Measurements from ENCODE around the gene RAG1.

The RAG1 gene

DNA sequence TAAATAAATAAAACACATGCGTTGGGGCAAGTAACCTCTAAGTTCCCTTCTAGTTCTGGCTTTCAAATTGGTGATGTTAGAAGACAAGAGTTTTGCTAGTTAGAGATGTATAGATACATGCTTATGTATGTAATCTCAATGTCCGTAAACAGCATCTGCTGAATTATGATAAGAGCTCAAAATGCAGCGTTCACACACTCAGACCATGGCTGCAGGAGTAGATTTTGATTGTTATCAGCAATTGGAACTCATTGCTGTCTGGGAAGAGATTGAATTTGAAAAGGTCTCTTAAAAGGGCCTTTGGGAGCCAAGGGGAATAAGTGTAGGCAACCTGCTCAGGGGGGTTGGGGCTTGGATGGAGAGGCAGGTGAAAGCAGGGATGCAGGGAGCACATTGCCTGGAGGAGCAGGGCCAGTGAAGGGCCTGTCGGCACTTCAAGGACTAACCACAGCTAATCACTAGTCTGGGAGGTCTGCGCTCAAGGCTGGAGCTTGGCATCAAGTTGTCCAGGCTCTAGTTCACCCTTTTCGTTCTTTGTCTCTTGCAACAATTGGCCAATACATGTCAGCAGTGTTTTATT, 2.7 kb upstream of the RAG1 start:
- H3K9ac ChIP-seq (ENCODE audit: low read length in 2 of 2), result peak overlapping the region in 1 of 2 donors; percentile 24
- H3K4me3 ChIP-seq (ENCODE audit: low read length in 2 of 2), result peak overlapping the region; percentile 54 to 75
- H3K9me3 ChIP-seq (ENCODE audit: control insufficient read depth in 2 of 2, low read length in 2 of 2), result no peaks in the 10 kb centered on the region

DNA sequence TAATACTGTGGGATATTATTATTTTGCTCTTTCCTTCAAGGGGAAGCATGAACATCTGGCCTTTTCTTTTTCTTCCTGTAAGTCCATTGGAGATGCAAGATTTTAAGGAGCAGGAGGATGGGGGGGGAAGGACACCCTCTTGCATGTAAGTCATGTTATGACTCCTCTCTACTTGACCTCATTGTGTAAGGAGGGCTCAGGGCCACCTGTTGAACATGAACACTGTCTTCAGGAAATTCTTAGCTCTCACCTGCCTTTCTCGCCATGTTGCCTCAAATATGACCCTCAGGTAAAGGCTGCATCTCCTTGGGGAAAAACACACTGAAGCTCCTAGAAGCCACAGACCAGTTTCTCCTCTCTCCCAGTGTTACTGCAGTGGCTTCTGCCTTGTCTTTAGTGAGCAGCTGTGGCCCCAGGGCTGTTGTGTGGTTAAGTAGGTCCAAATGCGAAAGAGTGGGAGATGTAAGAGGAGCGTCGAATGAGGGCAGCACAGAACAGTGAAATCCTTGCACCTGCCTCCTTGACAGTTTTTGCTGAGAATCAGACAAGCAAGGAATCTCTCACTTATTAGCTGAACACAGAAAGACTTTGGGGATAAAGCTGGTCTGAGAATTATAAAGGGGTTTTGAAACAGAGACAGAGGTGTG, 1.3 kb upstream of the RAG1 start:
- Histone ChIP-seq H3K4me3 (ENCODE audit: low read length in 2 of 2) (no peak overlapping the region), H3K4me1 (ENCODE audit: control insufficient read depth, insufficient read depth, low read length) (no peaks in the 10 kb centered on the region), H3K36me3 (ENCODE audit: control insufficient read depth in 2 of 2, insufficient read depth in 2 of 2, low read length in 2 of 2) (no peaks in the 10 kb centered on the region), H3K27ac (ENCODE audit: low read length) (no peak overlapping the region), H3K9ac (ENCODE audit: low read length in 2 of 2) (no peak overlapping the region), H3K9me3 (ENCODE audit: control insufficient read depth in 2 of 2, low read length in 2 of 2) (no peaks in the 10 kb centered on the region), H3K27me3 (ENCODE audit: control insufficient read depth in 1 of 2, insufficient read depth in 2 of 2, low read length in 2 of 2) (no peaks in the 10 kb centered on the region)

More for the DNA sequence above, 2.7 kb upstream of the RAG1 start:
- Histone ChIP-seq H3K27me3 (ENCODE audit: control insufficient read depth in 1 of 2, insufficient read depth in 2 of 2, low read length in 2 of 2) (no peaks in the 10 kb centered on the region), H3K27ac (ENCODE audit: low read length) (no peak overlapping the region), H3K4me1 (ENCODE audit: control insufficient read depth, insufficient read depth, low read length) (no peaks in the 10 kb centered on the region), H3K36me3 (ENCODE audit: control insufficient read depth in 2 of 2, insufficient read depth in 2 of 2, low read length in 2 of 2) (no peaks in the 10 kb centered on the region)

DNA sequence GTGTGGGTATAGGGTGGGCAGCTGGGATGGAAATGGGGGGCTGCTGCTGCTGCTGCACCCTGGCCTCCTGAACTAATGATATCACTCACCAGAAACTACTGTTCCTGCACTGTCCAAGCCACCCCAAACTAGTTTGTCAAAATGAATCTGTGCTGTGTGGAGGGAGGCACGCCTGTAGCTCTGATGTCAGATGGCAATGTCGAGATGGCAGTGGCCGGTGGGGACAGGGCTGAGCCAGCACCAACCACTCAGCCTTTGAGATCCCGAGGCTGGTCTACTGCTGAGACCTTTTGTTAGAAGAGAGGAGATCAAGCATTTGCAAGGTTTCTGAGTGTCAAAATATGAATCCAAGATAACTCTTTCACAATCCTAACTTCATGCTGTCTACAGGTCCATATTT, 1.3 kb downstream of the RAG1 start:
- no peaks in the 10 kb centered on the region for H3K9me3 ChIP-seq (ENCODE audit: control insufficient read depth in 2 of 2, low read length in 2 of 2)
- H3K4me1 ChIP-seq (ENCODE audit: control insufficient read depth, insufficient read depth, low read length), result no peaks in the 10 kb centered on the region
- H3K27ac ChIP-seq (ENCODE audit: low read length), result no peak overlapping the region
- H3K4me3 ChIP-seq (ENCODE audit: low read length in 2 of 2), result no peak overlapping the region
- H3K9ac ChIP-seq (ENCODE audit: low read length in 2 of 2), result no peak overlapping the region
- no peaks in the 10 kb centered on the region for H3K27me3 ChIP-seq (ENCODE audit: control insufficient read depth in 1 of 2, insufficient read depth in 2 of 2, low read length in 2 of 2)
- H3K36me3 ChIP-seq (ENCODE audit: control insufficient read depth in 2 of 2, insufficient read depth in 2 of 2, low read length in 2 of 2), result no peaks in the 10 kb centered on the region

DNA sequence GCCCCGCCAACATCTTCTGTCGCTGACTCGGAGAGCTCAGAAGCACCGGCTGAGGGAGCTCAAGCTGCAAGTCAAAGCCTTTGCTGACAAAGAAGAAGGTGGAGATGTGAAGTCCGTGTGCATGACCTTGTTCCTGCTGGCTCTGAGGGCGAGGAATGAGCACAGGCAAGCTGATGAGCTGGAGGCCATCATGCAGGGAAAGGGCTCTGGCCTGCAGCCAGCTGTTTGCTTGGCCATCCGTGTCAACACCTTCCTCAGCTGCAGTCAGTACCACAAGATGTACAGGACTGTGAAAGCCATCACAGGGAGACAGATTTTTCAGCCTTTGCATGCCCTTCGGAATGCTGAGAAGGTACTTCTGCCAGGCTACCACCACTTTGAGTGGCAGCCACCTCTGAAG, 6.7 kb downstream of the RAG1 start:
- no peak overlapping the region for H3K9ac ChIP-seq (ENCODE audit: low read length in 2 of 2)
- no peaks in the 10 kb centered on the region for H3K9me3 ChIP-seq (ENCODE audit: control insufficient read depth in 2 of 2, low read length in 2 of 2)
- H3K27me3 ChIP-seq (ENCODE audit: control insufficient read depth in 1 of 2, insufficient read depth in 2 of 2, low read length in 2 of 2), result no peaks in the 10 kb centered on the region
- peaks cover 3% of the 10 kb centered on the region for H3K4me1 ChIP-seq (ENCODE audit: control insufficient read depth, insufficient read depth, low read length)
- no peak overlapping the region for H3K4me3 ChIP-seq (ENCODE audit: low read length in 2 of 2)
- no peaks in the 10 kb centered on the region for H3K36me3 ChIP-seq (ENCODE audit: control insufficient read depth in 2 of 2, insufficient read depth in 2 of 2, low read length in 2 of 2)
- no peak overlapping the region for H3K27ac ChIP-seq (ENCODE audit: low read length)

DNA sequence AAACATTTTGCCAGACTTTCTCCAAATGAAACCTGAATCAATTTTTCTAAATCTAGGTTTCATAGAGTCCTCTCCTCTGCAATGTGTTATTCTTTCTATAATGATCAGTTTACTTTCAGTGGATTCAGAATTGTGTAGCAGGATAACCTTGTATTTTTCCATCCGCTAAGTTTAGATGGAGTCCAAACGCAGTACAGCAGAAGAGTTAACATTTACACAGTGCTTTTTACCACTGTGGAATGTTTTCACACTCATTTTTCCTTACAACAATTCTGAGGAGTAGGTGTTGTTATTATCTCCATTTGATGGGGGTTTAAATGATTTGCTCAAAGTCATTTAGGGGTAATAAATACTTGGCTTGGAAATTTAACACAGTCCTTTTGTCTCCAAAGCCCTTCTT, 9.6 kb downstream of the RAG1 start:
- H3K27ac ChIP-seq (ENCODE audit: low read length), result no peak overlapping the region
- no peaks in the 10 kb centered on the region for H3K9me3 ChIP-seq (ENCODE audit: control insufficient read depth in 2 of 2, low read length in 2 of 2)
- H3K4me1 ChIP-seq (ENCODE audit: control insufficient read depth, insufficient read depth, low read length), result peaks cover 3% of the 10 kb centered on the region
- H3K27me3 ChIP-seq (ENCODE audit: control insufficient read depth in 1 of 2, insufficient read depth in 2 of 2, low read length in 2 of 2), result no peaks in the 10 kb centered on the region
- no peaks in the 10 kb centered on the region for H3K36me3 ChIP-seq (ENCODE audit: control insufficient read depth in 2 of 2, insufficient read depth in 2 of 2, low read length in 2 of 2)
- no peak overlapping the region for H3K9ac ChIP-seq (ENCODE audit: low read length in 2 of 2)
- H3K4me3 ChIP-seq (ENCODE audit: low read length in 2 of 2), result no peak overlapping the region

DNA sequence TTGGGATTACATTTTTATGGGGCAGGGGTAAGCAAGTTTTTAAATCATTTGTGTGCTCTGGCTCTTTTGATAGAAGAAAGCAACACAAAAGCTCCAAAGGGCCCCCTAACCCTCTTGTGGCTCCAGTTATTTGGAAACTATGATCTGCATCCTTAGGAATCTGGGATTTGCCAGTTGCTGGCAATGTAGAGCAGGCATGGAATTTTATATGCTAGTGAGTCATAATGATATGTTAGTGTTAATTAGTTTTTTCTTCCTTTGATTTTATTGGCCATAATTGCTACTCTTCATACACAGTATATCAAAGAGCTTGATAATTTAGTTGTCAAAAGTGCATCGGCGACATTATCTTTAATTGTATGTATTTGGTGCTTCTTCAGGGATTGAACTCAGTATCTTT, 10.1 kb downstream of the RAG1 start:
- Histone ChIP-seq H3K4me1 (ENCODE audit: control insufficient read depth, insufficient read depth, low read length) (peaks cover 3% of the 10 kb centered on the region), H3K27ac (ENCODE audit: low read length) (no peak overlapping the region), H3K27me3 (ENCODE audit: control insufficient read depth in 1 of 2, insufficient read depth in 2 of 2, low read length in 2 of 2) (no peaks in the 10 kb centered on the region), H3K9ac (ENCODE audit: low read length in 2 of 2) (no peak overlapping the region), H3K9me3 (ENCODE audit: control insufficient read depth in 2 of 2, low read length in 2 of 2) (no peaks in the 10 kb centered on the region), H3K36me3 (ENCODE audit: control insufficient read depth in 2 of 2, insufficient read depth in 2 of 2, low read length in 2 of 2) (no peaks in the 10 kb centered on the region), H3K4me3 (ENCODE audit: low read length in 2 of 2) (no peak overlapping the region)

DNA sequence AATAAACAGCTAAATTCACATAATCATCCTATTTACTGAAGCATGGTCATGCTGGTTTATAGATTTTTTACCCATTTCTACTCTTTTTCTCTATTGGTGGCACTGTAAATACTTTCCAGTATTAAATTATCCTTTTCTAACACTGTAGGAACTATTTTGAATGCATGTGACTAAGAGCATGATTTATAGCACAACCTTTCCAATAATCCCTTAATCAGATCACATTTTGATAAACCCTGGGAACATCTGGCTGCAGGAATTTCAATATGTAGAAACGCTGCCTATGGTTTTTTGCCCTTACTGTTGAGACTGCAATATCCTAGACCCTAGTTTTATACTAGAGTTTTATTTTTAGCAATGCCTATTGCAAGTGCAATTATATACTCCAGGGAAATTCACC, 10.7 kb downstream of the RAG1 start:
- Histone ChIP-seq H3K9ac (ENCODE audit: low read length in 2 of 2) (no peak overlapping the region), H3K9me3 (ENCODE audit: control insufficient read depth in 2 of 2, low read length in 2 of 2) (no peaks in the 10 kb centered on the region), H3K27me3 (ENCODE audit: control insufficient read depth in 1 of 2, insufficient read depth in 2 of 2, low read length in 2 of 2) (no peaks in the 10 kb centered on the region), H3K27ac (ENCODE audit: low read length) (no peak overlapping the region), H3K4me3 (ENCODE audit: low read length in 2 of 2) (no peak overlapping the region), H3K36me3 (ENCODE audit: control insufficient read depth in 2 of 2, insufficient read depth in 2 of 2, low read length in 2 of 2) (no peaks in the 10 kb centered on the region), H3K4me1 (ENCODE audit: control insufficient read depth, insufficient read depth, low read length) (peaks cover 3% of the 10 kb centered on the region)

DNA sequence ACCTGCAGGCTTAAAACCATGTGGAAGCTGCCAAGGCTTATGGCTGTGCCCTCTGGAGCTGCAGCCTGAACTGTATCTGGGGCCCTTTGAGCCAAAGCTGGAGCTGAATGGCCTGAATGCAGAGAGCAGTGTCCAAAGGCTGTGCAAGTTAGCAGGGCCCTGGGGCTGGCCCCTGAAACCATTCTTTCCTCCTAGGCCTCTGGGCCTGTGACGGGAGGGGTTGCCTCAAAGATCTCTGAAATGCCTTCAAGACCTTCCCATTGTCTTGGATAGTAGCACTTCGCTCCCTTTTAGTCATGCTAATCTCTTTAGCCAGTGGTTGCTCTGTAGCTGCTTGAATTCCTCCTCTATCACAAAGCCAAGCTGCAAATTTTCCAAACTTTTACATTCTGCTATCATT, 13.7 kb downstream of the RAG1 start:
- H3K4me1 ChIP-seq (ENCODE audit: control insufficient read depth, insufficient read depth, low read length), result peaks cover 3% of the 10 kb centered on the region
- no peaks in the 10 kb centered on the region for H3K9me3 ChIP-seq (ENCODE audit: control insufficient read depth in 2 of 2, low read length in 2 of 2)
- no peak overlapping the region for H3K9ac ChIP-seq (ENCODE audit: low read length in 2 of 2)
- no peak overlapping the region for H3K27ac ChIP-seq (ENCODE audit: low read length)
- no peaks in the 10 kb centered on the region for H3K27me3 ChIP-seq (ENCODE audit: control insufficient read depth in 1 of 2, insufficient read depth in 2 of 2, low read length in 2 of 2)
- H3K36me3 ChIP-seq (ENCODE audit: control insufficient read depth in 2 of 2, insufficient read depth in 2 of 2, low read length in 2 of 2), result no peaks in the 10 kb centered on the region
- no peak overlapping the region for H3K4me3 ChIP-seq (ENCODE audit: low read length in 2 of 2)

DNA sequence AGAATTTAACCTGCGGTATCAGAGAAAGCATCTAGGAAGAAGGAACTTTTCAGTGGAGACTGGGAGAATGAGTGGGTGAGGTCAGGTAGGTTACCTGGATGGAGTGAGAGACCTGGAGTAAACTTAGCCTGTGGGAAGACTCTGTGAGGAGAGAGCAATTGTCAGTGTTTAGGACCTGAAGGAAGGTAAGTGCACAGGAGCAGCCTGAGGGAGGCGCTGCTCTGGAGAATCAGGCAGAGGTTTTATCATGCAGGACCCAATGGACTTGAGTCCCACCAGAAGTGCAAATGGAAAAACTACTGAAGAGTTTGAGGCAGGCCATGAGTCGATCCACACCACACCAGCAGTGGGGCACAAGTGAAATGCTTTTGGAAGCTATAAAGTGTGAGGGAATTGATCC, 15.9 kb downstream of the RAG1 start:
- Histone ChIP-seq H3K27me3 (ENCODE audit: control insufficient read depth in 1 of 2, insufficient read depth in 2 of 2, low read length in 2 of 2) (no peaks in the 10 kb centered on the region), H3K4me3 (ENCODE audit: low read length in 2 of 2) (no peak overlapping the region), H3K27ac (ENCODE audit: low read length) (no peak overlapping the region), H3K36me3 (ENCODE audit: control insufficient read depth in 2 of 2, insufficient read depth in 2 of 2, low read length in 2 of 2) (no peaks in the 10 kb centered on the region), H3K9me3 (ENCODE audit: control insufficient read depth in 2 of 2, low read length in 2 of 2) (no peaks in the 10 kb centered on the region), H3K4me1 (ENCODE audit: control insufficient read depth, insufficient read depth, low read length) (peaks cover 2% of the 10 kb centered on the region), H3K9ac (ENCODE audit: low read length in 2 of 2) (no peak overlapping the region)

DNA sequence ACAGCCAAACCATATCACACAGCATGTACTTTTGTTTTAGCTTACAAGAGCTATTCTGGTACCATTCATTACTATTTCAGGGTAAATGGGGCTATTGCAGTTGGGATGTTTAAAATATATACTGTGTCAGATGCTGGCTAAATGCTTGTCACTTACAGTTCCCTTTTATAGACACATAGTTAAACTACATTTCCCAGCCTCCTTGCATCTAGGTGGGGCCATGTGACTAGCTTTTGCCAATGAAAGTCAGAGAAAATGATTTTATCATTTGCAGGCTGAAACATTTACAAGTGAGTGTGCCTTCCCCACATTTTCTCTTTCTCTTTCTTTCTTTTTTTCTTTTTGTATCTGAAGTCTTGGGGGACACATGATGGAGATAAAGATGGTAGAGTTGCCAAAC, 18.7 kb downstream of the RAG1 start:
- Histone ChIP-seq H3K9me3 (ENCODE audit: control insufficient read depth in 2 of 2, low read length in 2 of 2) (no peaks in the 10 kb centered on the region), H3K27me3 (ENCODE audit: control insufficient read depth in 1 of 2, insufficient read depth in 2 of 2, low read length in 2 of 2) (no peaks in the 10 kb centered on the region), H3K27ac (ENCODE audit: low read length) (no peak overlapping the region), H3K4me1 (ENCODE audit: control insufficient read depth, insufficient read depth, low read length) (no peaks in the 10 kb centered on the region), H3K36me3 (ENCODE audit: control insufficient read depth in 2 of 2, insufficient read depth in 2 of 2, low read length in 2 of 2) (no peaks in the 10 kb centered on the region), H3K4me3 (ENCODE audit: low read length in 2 of 2) (no peak overlapping the region), H3K9ac (ENCODE audit: low read length in 2 of 2) (no peak overlapping the region)

DNA sequence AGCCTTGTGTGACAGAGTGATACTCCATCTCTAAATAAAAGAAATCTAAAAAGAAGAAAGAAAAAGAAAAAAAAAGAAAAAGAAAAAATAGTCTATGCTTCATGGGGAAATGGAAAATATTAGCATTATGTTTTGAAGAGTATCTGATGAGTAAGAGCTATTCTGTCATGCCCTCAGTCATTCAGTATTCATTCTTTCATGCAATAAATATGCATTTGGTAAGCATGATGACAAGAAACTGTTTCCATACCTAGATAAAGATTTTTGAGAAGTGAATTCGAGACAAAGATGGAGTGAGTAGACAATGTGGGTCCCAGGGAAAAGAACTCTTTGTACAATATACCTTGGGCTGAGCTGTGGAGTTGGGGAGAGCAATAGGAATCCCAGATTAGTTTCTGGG, 20.3 kb downstream of the RAG1 start:
- Histone ChIP-seq H3K9ac (ENCODE audit: low read length in 2 of 2) (no peak overlapping the region), H3K27me3 (ENCODE audit: control insufficient read depth in 1 of 2, insufficient read depth in 2 of 2, low read length in 2 of 2) (no peaks in the 10 kb centered on the region), H3K9me3 (ENCODE audit: control insufficient read depth in 2 of 2, low read length in 2 of 2) (no peaks in the 10 kb centered on the region), H3K27ac (ENCODE audit: low read length) (no peak overlapping the region), H3K36me3 (ENCODE audit: control insufficient read depth in 2 of 2, insufficient read depth in 2 of 2, low read length in 2 of 2) (no peaks in the 10 kb centered on the region), H3K4me3 (ENCODE audit: low read length in 2 of 2) (no peak overlapping the region), H3K4me1 (ENCODE audit: control insufficient read depth, insufficient read depth, low read length) (no peaks in the 10 kb centered on the region)
